ENCODE data around the gene MORF4L1.
"Not testable (repeated sequence)": the region's sequence is repeated elsewhere in the genome, so short reads cannot be mapped to it uniquely, and the experiment has no call there.

DNA sequence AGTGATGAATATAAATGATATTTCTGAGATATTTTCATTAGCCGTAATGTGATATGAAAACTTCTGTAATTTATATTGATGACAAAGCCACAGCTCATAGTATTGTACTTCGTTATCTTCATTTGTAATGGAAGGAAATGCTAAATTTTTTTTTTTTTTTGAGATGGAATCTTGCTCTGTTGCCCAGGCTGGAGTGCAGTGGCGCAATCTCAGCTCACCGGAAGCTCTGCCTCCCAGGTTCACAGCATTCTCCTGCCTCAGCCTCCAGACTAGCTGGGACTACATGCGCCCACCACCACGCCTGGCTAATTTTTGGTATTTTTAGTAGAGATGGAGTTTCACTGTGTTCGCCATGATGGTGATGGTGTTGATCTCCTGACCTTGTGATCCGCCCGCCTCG, 7.1 kb upstream of the MORF4L1 start:
- TF ChIP-seq CTCF (IDR thresholded peaks at IDR 0.05; ENCODE audit: low read depth, low read length, poor library complexity, severe bottlenecking); EZH2phosphoT487 (IDR thresholded peaks at IDR 0.05; ENCODE audit: borderline replicate concordance, low read length): not testable (repeated sequence)
